Diencephalon (tissue), 1 donor: ENCODE data around the gene GRHL3. TPM values are rescaled to one million over a fixed set of nuclear protein-coding genes. Genes with fewer than 3 reads are reported as not detected.

ENCODE experiments used
- total RNA-seq: library from RNA; depleted of rRNA; stranded (reverse); fragments of >200 nt; gene quantifications from one replicate; pipeline ENCODE4 v1.2.3, GENCODE V29; 2014

The GRHL3 gene
- total RNA-seq: 0.23 TPM

GRCh38 chr1:24319312-24319863, at the start of gene GRHL3:
Gene GRHL3, plus strand, starts transcription at chr1:24319357. Its CDS starts 195 bp downstream, at chr1:24319552.

Other genes with a start within 250 kb of the GRHL3 start
- gene MYOM3, start 207.2 kb upstream of the GRHL3 start, total RNA-seq: 0.23 TPM
- gene IL22RA1, start 176.2 kb upstream of the GRHL3 start, total RNA-seq: not detected
- 2.3 TPM for gene IFNLR1, start 132.1 kb upstream of the GRHL3 start, total RNA-seq
- 18.0 TPM for gene STPG1, start 94.4 kb downstream of the GRHL3 start, total RNA-seq
- gene NIPAL3, start 96.4 kb downstream of the GRHL3 start, total RNA-seq: 54.7 TPM
- gene RCAN3, start 183.5 kb downstream of the GRHL3 start, total RNA-seq: 44.3 TPM
- gene NCMAP, start 236.7 kb downstream of the GRHL3 start, total RNA-seq: 1.4 TPM